K562 (cell line): ENCODE measurements around the gene RPL18A. TPM values are rescaled to one million over a fixed set of nuclear protein-coding genes. Genes with fewer than 3 reads are reported as not detected.

Experiments used
- CC2D1A ChIP-seq: fragments of 450-650 bp; IDR thresholded peaks from 2 replicates; pipeline ENCODE4 v1.6.1; 2017; ENCODE audit warnings: mild to moderate bottlenecking
- ELF1 ChIP-seq: fragments of 200-800 bp; sonication (Bioruptor generic); IDR thresholded peaks from 2 replicates; pipeline ENCODE4 v1.6.1; 2016; ENCODE audit warnings: missing genetic modification characterization, missing compliant biosample characterization
- EP400 ChIP-seq: fragments of 450-650 bp; IDR thresholded peaks from 2 replicates; pipeline ENCODE4 v1.6.1; 2017; ENCODE audit warnings: antibody characterized with exemption, mild to moderate bottlenecking, moderate library complexity
- ESRRB ChIP-seq: fragments of 250-450 bp; sonication (Bioruptor Pico); IDR thresholded peaks from 2 replicates; pipeline ENCODE4 v1.5.0; 2020; ENCODE audit warnings: mild to moderate bottlenecking, moderate library complexity, borderline replicate concordance
- FOXP4 ChIP-seq: sonication (generic); formaldehyde crosslinking; IDR thresholded peaks from 2 replicates; pipeline ENCODE4 v1.8.0; 2022; ENCODE audit warnings: mild to moderate bottlenecking, missing genetic modification reagents, borderline replicate concordance
- FUS ChIP-seq: fragments of 200-400 bp; formaldehyde crosslinking; optimal IDR thresholded peaks from 2 replicates; pipeline ENCODE3; 2017; ENCODE audit warnings: low read depth, low read length
- IFI16 ChIP-seq: fragments of 250-450 bp; sonication (Bioruptor Pico); IDR thresholded peaks from 2 replicates; pipeline ENCODE4 v2.1.2; 2022; ENCODE audit warnings: mild to moderate bottlenecking, inconsistent platforms
- MAFF ChIP-seq: IDR thresholded peaks from 2 replicates; pipeline ENCODE4 v1.6.1; 2012; ENCODE audit warnings: low read length, improper control_type of control experiment
- MTA3 ChIP-seq: fragments of 450-650 bp; formaldehyde crosslinking; IDR thresholded peaks from 2 replicates; pipeline ENCODE4 v1.6.1; 2017; ENCODE audit warnings: mild to moderate bottlenecking, borderline replicate concordance
- NR1H2 ChIP-seq: sonication (generic); formaldehyde crosslinking; IDR thresholded peaks from 2 replicates; pipeline ENCODE4 v1.4.0; 2020; ENCODE audit warnings: mild to moderate bottlenecking, missing genetic modification reagents
- NR2C1 ChIP-seq, 2 experiments: fragments of 450-650 bp; IDR thresholded peaks; 2 replicates each; pipeline ENCODE4 v1.6.1; 2017; ENCODE audit warnings: mild to moderate bottlenecking in 2 of 2, antibody characterized with exemption in 1 of 2, inconsistent platforms in 1 of 2, missing compliant biosample characterization in 1 of 2, missing genetic modification characterization in 1 of 2
- WHSC1 ChIP-seq: IDR thresholded peaks from one replicate; pipeline ENCODE4 v1.6.1; 2012; ENCODE audit warnings: low read length, control low read depth, inconsistent platforms
- ZBTB5 ChIP-seq: fragments of 450-650 bp; IDR thresholded peaks from 2 replicates; pipeline ENCODE4 v1.6.1; 2017; ENCODE audit warnings: antibody characterized with exemption
- ZC3H11A ChIP-seq: IDR thresholded peaks from 2 replicates; pipeline ENCODE4 v1.6.1; 2012; ENCODE audit warnings: low read depth, low read length, improper control_type of control experiment
- ZNF274 ChIP-seq: IDR thresholded peaks from 2 replicates; pipeline ENCODE4 v1.6.1; 2011; ENCODE audit warnings: low read depth, mild to moderate bottlenecking, low read length, moderate library complexity, borderline replicate concordance
- ZNF79 ChIP-seq: fragments of 250-450 bp; sonication (Bioruptor Pico); IDR thresholded peaks from 2 replicates; pipeline ENCODE4 v1.4.0; 2020; ENCODE audit warnings: low read depth, mild to moderate bottlenecking, moderate library complexity
- ZSCAN32 ChIP-seq: fragments of 450-650 bp; formaldehyde crosslinking; IDR thresholded peaks from 2 replicates; pipeline ENCODE4 v1.4.0; 2020; ENCODE audit warnings: mild to moderate bottlenecking, moderate library complexity
- polyA plus RNA-seq, 8 experiments: library from polyadenylated mRNA; depleted of rRNA in 4 of 8; stranded (reverse) in 5 of 8; unstranded in 3 of 8; fragments of >200 nt; fragmentation: Nextera tagmentation in 2 of 8; fragmentation: Illumina TruSeq in 1 of 8; extraction: Ambion mirVana in 2 of 8; extraction: Trizol in 1 of 8; gene quantifications; 2 replicates each; pipeline versions ENCODE4 v1.2.1 to v1.2.3, GENCODE V29; 2011 to 2014; ENCODE audit warnings: inconsistent platforms in 1 of 8, missing spikeins in 1 of 8
- total RNA-seq, 7 experiments: library from RNA; depleted of rRNA in 6 of 7; stranded (reverse); fragments of >200 nt in 6 of 7; fragmentation: Illumina TruSeq in 2 of 7; extraction: Trizol in 2 of 7; gene quantifications; 2 replicates each; pipeline versions ENCODE4 v1.2.1 to v1.2.3, GENCODE V29; 2011 to 2021; ENCODE audit warnings: low replicate concordance in 1 of 7
- TF ChIP-seq, protein P1 (sequence below): IDR thresholded peaks from 2 replicates; pipeline ENCODE4 v1.6.1; 2012; ENCODE audit warnings: low read depth, low read length, improper control_type of control experiment, borderline replicate concordance
- TF ChIP-seq, protein P2 (sequence below): fragments of 450-650 bp; IDR thresholded peaks from 2 replicates; pipeline ENCODE4 v1.7.1; 2018; ENCODE audit warnings: mild to moderate bottlenecking, low read depth; ENCODE audit not compliant: partially characterized antibody

RPL18A gene
- total and polyA plus RNA-seq, 9 of the 15 experiments (the other 6 are each of a cell fraction or from before 2014, with no cell fraction given) = 626 to 2,882 (median 1,895) TPM

DNA sequence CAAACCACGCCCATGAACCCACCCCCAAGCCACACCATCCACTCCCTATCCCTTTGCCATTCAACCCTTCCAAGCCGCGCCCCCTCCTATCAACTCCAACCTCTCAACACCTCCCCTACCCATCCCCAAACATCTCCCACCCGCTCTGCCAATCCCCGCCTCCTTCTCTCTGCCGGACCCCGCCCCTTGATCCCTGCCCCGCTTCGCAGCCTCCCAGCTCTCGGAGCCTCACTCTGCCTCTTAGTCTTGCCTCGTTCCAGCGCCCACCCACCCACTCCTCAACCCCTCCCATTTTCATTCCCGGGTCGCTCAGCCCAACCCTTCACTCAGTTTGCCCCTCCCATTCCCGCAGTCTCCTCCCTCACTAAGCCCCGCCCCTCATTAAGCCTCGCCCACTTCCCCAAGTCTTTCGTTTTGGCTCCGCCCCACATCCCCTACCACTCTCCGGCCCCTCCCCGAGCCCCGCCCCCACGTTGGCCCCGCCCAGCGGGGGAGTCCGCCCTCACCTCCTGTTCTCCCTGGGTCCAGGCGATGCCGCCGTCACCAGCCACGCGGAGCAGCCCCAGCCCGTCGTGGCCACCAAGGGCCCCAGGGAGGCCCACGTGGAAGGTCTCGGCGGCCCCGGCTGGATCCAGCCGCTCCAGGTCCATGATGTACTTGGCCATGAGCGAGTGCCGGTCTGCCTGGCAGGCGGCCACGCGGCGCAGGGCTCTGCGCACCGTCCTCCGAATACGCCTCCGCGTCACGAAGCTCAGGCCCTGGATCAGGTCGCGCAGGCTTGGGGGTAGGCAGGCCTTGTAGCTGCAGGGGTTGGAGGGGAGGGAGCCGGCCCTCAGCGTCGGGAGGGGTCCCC lies 17.7 kb upstream of the RPL18A start (continued):
- peak; percentile 98 for TF ChIP-seq FOXP4 (CRISPR knock-in tag)
- peak; percentile 67; the same call in 1 of the 2 replicates for TF ChIP-seq MTA3
- TF ChIP-seq ZSCAN32 (CRISPR knock-in tag) = no peak
- TF ChIP-seq EP400 = peak; percentile 93; the same call in 1 of the 2 replicates
- 0 out of 2 replicates have a peak, but pooled peaks have one; percentile 41 for TF ChIP-seq CC2D1A
- no peak for TF ChIP-seq WHSC1
- no peak for TF ChIP-seq NR2C1 (IDR thresholded peaks at IDR 0.05)
- no peak for TF ChIP-seq NR2C1 (tag; IDR thresholded peaks at IDR 0.05)
- TF ChIP-seq IFI16 (CRISPR knock-in tag) = no peak
- TF ChIP-seq ZNF274 = no peak
- TF ChIP-seq, protein P1, sequence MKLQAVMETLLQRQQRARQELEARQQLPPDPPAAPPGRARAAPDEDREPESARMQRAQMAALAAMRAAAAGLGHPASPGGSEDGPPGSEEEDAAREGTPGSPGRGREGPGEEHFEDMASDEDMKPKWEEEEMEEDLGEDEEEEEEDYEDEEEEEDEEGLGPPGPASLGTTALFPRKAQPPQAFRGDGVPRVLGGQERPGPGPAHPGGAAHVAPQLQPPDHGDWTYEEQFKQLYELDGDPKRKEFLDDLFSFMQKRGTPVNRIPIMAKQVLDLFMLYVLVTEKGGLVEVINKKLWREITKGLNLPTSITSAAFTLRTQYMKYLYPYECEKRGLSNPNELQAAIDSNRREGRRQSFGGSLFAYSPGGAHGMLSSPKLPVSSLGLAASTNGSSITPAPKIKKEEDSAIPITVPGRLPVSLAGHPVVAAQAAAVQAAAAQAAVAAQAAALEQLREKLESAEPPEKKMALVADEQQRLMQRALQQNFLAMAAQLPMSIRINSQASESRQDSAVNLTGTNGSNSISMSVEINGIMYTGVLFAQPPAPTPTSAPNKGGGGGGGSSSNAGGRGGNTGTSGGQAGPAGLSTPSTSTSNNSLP = no peak
- TF ChIP-seq ELF1 (tag) = no peak
- TF ChIP-seq NR1H2 (CRISPR knock-in tag) = no peak
- TF ChIP-seq MAFF = no peak
- no peak for TF ChIP-seq ZC3H11A
- TF ChIP-seq ZNF79 (CRISPR knock-in tag) = no peak
- TF ChIP-seq, protein P2, sequence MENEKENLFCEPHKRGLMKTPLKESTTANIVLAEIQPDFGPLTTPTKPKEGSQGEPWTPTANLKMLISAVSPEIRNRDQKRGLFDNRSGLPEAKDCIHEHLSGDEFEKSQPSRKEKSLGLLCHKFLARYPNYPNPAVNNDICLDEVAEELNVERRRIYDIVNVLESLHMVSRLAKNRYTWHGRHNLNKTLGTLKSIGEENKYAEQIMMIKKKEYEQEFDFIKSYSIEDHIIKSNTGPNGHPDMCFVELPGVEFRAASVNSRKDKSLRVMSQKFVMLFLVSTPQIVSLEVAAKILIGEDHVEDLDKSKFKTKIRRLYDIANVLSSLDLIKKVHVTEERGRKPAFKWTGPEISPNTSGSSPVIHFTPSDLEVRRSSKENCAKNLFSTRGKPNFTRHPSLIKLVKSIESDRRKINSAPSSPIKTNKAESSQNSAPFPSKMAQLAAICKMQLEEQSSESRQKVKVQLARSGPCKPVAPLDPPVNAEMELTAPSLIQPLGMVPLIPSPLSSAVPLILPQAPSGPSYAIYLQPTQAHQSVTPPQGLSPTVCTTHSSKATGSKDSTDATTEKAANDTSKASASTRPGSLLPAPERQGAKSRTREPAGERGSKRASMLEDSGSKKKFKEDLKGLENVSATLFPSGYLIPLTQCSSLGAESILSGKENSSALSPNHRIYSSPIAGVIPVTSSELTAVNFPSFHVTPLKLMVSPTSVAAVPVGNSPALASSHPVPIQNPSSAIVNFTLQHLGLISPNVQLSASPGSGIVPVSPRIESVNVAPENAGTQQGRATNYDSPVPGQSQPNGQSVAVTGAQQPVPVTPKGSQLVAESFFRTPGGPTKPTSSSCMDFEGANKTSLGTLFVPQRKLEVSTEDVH = no peak
- no peak for TF ChIP-seq ESRRB (CRISPR knock-in tag)
- TF ChIP-seq FUS = no peak
- TF ChIP-seq ZBTB5 = no peak
